HCT116 (cell line): Measurements from ENCODE around the gene FBXL2. TPM values are rescaled to one million over a fixed set of nuclear protein-coding genes. Genes with fewer than 3 reads are reported as not detected.
A peak's percentile ranks its signal among the peaks of the same experiment; 100 is the strongest.

ENCODE experiments used
- ATAC-seq: fragments of 200-7000 bp; cut with Tn5 transposase; 2 replicates; pipeline ENCODE4 v1.9.1; 2020; ENCODE audit warnings: mild to moderate bottlenecking, moderate library complexity
- BruUV-seq: library from RNA; stranded (reverse); fragments of 400-500 nt; replicated peaks from 2 replicates; lab custom pipeline; 2021; lab: Mats Ljungman, UMichigan
- CTCF ChIA-PET: fragments of 300-600 bp; sonication (Branson Sonifier 250); formaldehyde crosslinking; loops from one replicate; lab custom pipeline; 2021; ENCODE audit warnings: antibody characterized with exemption; lab: Charles Lee
- POLR2A ChIA-PET: fragments of 300-600, 350-600 bp; sonication (Branson Sonifier 250); formaldehyde crosslinking; loops from one replicate; lab custom pipeline; 2021; ENCODE audit warnings: antibody characterized with exemption; lab: Charles Lee
- RAD21 ChIA-PET, 2 experiments: fragments of 300-600 bp; sonication (Branson Sonifier 250); formaldehyde crosslinking; loops; one replicate each; lab custom pipeline; 2023; ENCODE audit warnings: low total read pairs in 2 of 2; ENCODE audit not compliant: uncharacterized antibody in 2 of 2, unreplicated experiment in 2 of 2, low non-redundant PET in 1 of 2; lab: Charles Lee
- DNase-seq: peaks from one replicate; pipeline ENCODE4 v3.0.0-alpha.2; 2010; ENCODE audit warnings: low read depth, low spot score
- H2AFZ ChIP-seq: fragments of 200-600 bp; shearing (Covaris generic), sonication (generic); 2 replicates; pipeline ENCODE4 v1.6.1; 2017; ENCODE audit warnings: low read depth, mixed run types, mixed read lengths, antibody characterized with exemption, low read length; ENCODE audit not compliant: poor library complexity, severe bottlenecking
- H3K27ac ChIP-seq: 2 replicates; pipeline ENCODE4 v1.5.1; 2012; ENCODE audit warnings: low read depth, low read length
- H3K27me3 ChIP-seq: fragments of 200-600 bp; sonication (generic); 2 replicates; pipeline ENCODE4 v1.6.1; 2016; ENCODE audit warnings: mixed run types, low read length, mixed read lengths; ENCODE audit not compliant: insufficient read depth
- H3K36me3 ChIP-seq, 2 experiments: fragments of 200-500 bp in 1 of 2; fragments of 200-600 bp in 1 of 2; sonication (Bioruptor generic) in 1 of 2; sonication (generic) in 1 of 2; 2 replicates each; pipeline versions ENCODE4 v1.5.1 to v1.6.1; 2014 to 2016; ENCODE audit warnings: low read length in 2 of 2, inconsistent platforms in 1 of 2, mixed read lengths in 1 of 2, mixed run types in 1 of 2; ENCODE audit not compliant: insufficient read depth in 2 of 2, control insufficient read depth in 1 of 2
- H3K4me1 ChIP-seq, 2 experiments: fragments of 200-600 bp in 1 of 2; sonication (generic) in 1 of 2; 2 replicates each; pipeline versions ENCODE4 v1.5.1 to v1.6.1; 2012 to 2017; ENCODE audit warnings: low read length in 2 of 2, inconsistent platforms in 1 of 2, mild to moderate bottlenecking in 1 of 2, mixed read lengths in 1 of 2, mixed run types in 1 of 2, moderate library complexity in 1 of 2; ENCODE audit not compliant: insufficient read depth in 2 of 2, control insufficient read depth in 1 of 2
- H3K4me2 ChIP-seq: fragments of 200-600 bp; sonication (generic); 2 replicates; pipeline ENCODE4 v1.6.1; 2017; ENCODE audit warnings: mixed run types, low read length, mixed read lengths
- H3K4me3 ChIP-seq, 2 experiments: fragments of 200-600 bp in 1 of 2; sonication (generic) in 1 of 2; replicated peaks in 1 of 2; 2 replicates each; pipeline ENCODE4 v1.5.1; 2011 to 2016; ENCODE audit warnings: low read length in 2 of 2, control low read depth in 1 of 2, low read depth in 1 of 2, mild to moderate bottlenecking in 1 of 2, mixed read lengths in 1 of 2, mixed run types in 1 of 2
- H3K79me2 ChIP-seq: fragments of 200-600 bp; sonication (generic); 2 replicates; pipeline ENCODE4 v1.6.1; 2017; ENCODE audit warnings: mild to moderate bottlenecking, mixed run types, low read length, moderate library complexity, mixed read lengths; ENCODE audit not compliant: insufficient read depth
- H3K9ac ChIP-seq: fragments of 200-600 bp; sonication (generic); 2 replicates; pipeline ENCODE4 v1.6.1; 2016; ENCODE audit warnings: low read length, mixed read lengths
- H3K9me2 ChIP-seq: fragments of 200-600 bp; sonication (generic), shearing (Covaris generic); 2 replicates; pipeline ENCODE4 v1.6.1; 2017; ENCODE audit warnings: mixed run types, mild to moderate bottlenecking, moderate library complexity; ENCODE audit not compliant: insufficient read depth
- H3K9me3 ChIP-seq, 2 experiments: fragments of 200-500 bp in 1 of 2; fragments of 200-600 bp in 1 of 2; sonication (Bioruptor generic) in 1 of 2; sonication (generic) in 1 of 2; 2 replicates each; pipeline ENCODE4 v1.6.1; 2014 to 2017; ENCODE audit warnings: low read length in 2 of 2, mixed read lengths in 2 of 2, inconsistent platforms in 1 of 2, low read depth in 1 of 2, mild to moderate bottlenecking in 1 of 2, mixed run types in 1 of 2, moderate library complexity in 1 of 2; ENCODE audit not compliant: control insufficient read depth in 1 of 2, insufficient read depth in 1 of 2
- H4K20me1 ChIP-seq: fragments of 200-600 bp; sonication (generic), shearing (Covaris generic); 2 replicates; pipeline ENCODE4 v1.6.1; 2017; ENCODE audit warnings: mixed run types, mild to moderate bottlenecking, moderate library complexity; ENCODE audit not compliant: insufficient read depth
- ATF3 ChIP-seq: IDR thresholded peaks from 2 replicates; pipeline ENCODE4 v1.6.1; 2012
- CTCF ChIP-seq, 3 experiments: fragments of 200-600 bp in 1 of 3; sonication (generic) in 1 of 3; IDR thresholded peaks in 2 of 3; conservative IDR thresholded peaks in 1 of 3; 2 replicates each; pipeline ENCODE4 v1.5.1; 2012 to 2017; ENCODE audit warnings: low read depth in 2 of 3, low read length in 2 of 3, antibody characterized with exemption in 1 of 3, borderline replicate concordance in 1 of 3, control low read depth in 1 of 3, mild to moderate bottlenecking in 1 of 3, mixed read lengths in 1 of 3, mixed run types in 1 of 3, moderate library complexity in 1 of 3; ENCODE audit not compliant: insufficient read depth in 1 of 3
- ELF1 ChIP-seq: IDR thresholded peaks from 2 replicates; pipeline ENCODE4 v1.6.1; 2012; ENCODE audit warnings: low read depth, borderline replicate concordance
- EZH2 ChIP-seq: fragments of 200-600 bp; sonication (generic); IDR thresholded peaks from 2 replicates; pipeline ENCODE4 v1.6.1; 2017; ENCODE audit warnings: antibody characterized with exemption, mixed run types
- EZH2phosphoT487 ChIP-seq: fragments of 200-600 bp; IDR thresholded peaks from 2 replicates; pipeline ENCODE4 v1.6.1; 2018; ENCODE audit warnings: antibody characterized with exemption, borderline replicate concordance
- JUND ChIP-seq: IDR thresholded peaks from 2 replicates; pipeline ENCODE4 v1.6.1; 2012
- MAX ChIP-seq: IDR thresholded peaks from 2 replicates; pipeline ENCODE4 v1.6.1; 2012
- RAD21 ChIP-seq: IDR thresholded peaks from 2 replicates; pipeline ENCODE4 v1.6.1; 2012; ENCODE audit warnings: low read depth, mild to moderate bottlenecking
- REST ChIP-seq: IDR thresholded peaks from 2 replicates; pipeline ENCODE4 v1.6.1; 2012; ENCODE audit warnings: low read depth
- SP1 ChIP-seq: IDR thresholded peaks from 2 replicates; pipeline ENCODE4 v1.6.1; 2012; ENCODE audit warnings: low read depth
- YY1 ChIP-seq: IDR thresholded peaks from 2 replicates; pipeline ENCODE4 v1.6.1; 2011; ENCODE audit warnings: low read length, low read depth, moderate library complexity, mild to moderate bottlenecking; ENCODE audit not compliant: insufficient replicate concordance; ENCODE audit errors: extremely low read depth
- ZBTB33 ChIP-seq: IDR thresholded peaks from 2 replicates; pipeline ENCODE4 v1.6.1; 2011; ENCODE audit warnings: mild to moderate bottlenecking, low read length, moderate library complexity; ENCODE audit not compliant: insufficient replicate concordance; ENCODE audit errors: extremely low read depth
- ZNF274 ChIP-seq: fragments of 200-500 bp; sonication (Bioruptor generic); IDR thresholded peaks from 2 replicates; pipeline ENCODE4 v1.6.1; 2014; ENCODE audit warnings: mild to moderate bottlenecking, low read depth, low read length, inconsistent platforms
- intact Hi-C: fragments of 100-400 bp; cut with micrococcal nuclease; formaldehyde crosslinking; loops from 2 replicates; pipeline ENCODE4 v1.10.0; 2022
- total RNA-seq: library from RNA; stranded (reverse); gene quantifications from one replicate; pipeline ENCODE4 v1.2.1, GENCODE V29; 2021; ENCODE audit not compliant: unreplicated experiment

Gene FBXL2
- total RNA-seq, 1 experiment from 2014 or later, result 12.8 TPM

- TF ChIP-seq ZBTB33, result no peak
- peak; percentile 53; the same call in 1 of the 2 replicates for TF ChIP-seq SP1
- TF ChIP-seq ATF3, result no peak
Observed at GRCh38 chr3:33277193-33277882, at the start of gene FBXL2 (continued).

- H3K36me3 ChIP-seq, result no peaks in the 10 kb centered on the region
- no TSS peak for BruUV-seq
- no peak overlapping the region for H3K27ac ChIP-seq
- ChIA-PET POLR2A (no interaction called here), CTCF (no interaction called here), RAD21 (no interaction called here)
- H3K79me2 ChIP-seq, result no peaks in the 10 kb centered on the region
- intact Hi-C loops, result no loop called here
- H3K9ac ChIP-seq, result no peak overlapping the region
- H3K4me3 ChIP-seq, result no peak overlapping the region
- H3K4me1 ChIP-seq, result no peaks in the 10 kb centered on the region
- no peaks in the 10 kb centered on the region for H3K9me2 ChIP-seq
- no peaks in the 10 kb centered on the region for H3K27me3 ChIP-seq
- DNase-seq, result no peak
- no peaks in the 10 kb centered on the region for H3K9me3 ChIP-seq
- no peak for ATAC-seq
- H2AFZ ChIP-seq, result no peak overlapping the region
- H3K4me2 ChIP-seq, result no peak overlapping the region
- no peaks in the 10 kb centered on the region for H4K20me1 ChIP-seq
- TF ChIP-seq YY1, result no peak
- TF ChIP-seq RAD21, result no peak
- TF ChIP-seq CTCF (IDR thresholded peaks at IDR 0.05 in 2 of 3, conservative IDR thresholded peaks at IDR 0.05 in 1 of 3; ENCODE audit: borderline replicate concordance in 1 of 3, insufficient read depth in 1 of 3, low read depth in 2 of 3, low read length in 2 of 3), result no peak
- no peak for TF ChIP-seq JUND
- TF ChIP-seq REST, result no peak
- TF ChIP-seq ZNF274, result no peak
- TF ChIP-seq EZH2phosphoT487, result no peak
- TF ChIP-seq EZH2, result no peak
- TF ChIP-seq ZBTB33, result no peak
- TF ChIP-seq ELF1, result no peak
- TF ChIP-seq MAX, result no peak
Observed at GRCh38 chr3:33229066-33229465, 48.2 kb upstream of the FBXL2 start.
